ENCODE measurements around the gene ZFYVE19.
A peak's percentile ranks its signal among the peaks of the same experiment; 100 is the strongest.

ZFYVE19 gene

GRCh38 chr15:40807028-40807887, at the start of gene ZFYVE19, which contains the start of gene DNAJC17:
Gene ZFYVE19, plus strand, starts transcription at chr15:40807089. Its CDS starts 501 bp downstream, at chr15:40807590.
Gene DNAJC17, minus strand, starts transcription at chr15:40807473. Its CDS starts 27 bp downstream, at chr15:40807446.
- DNase-seq (ENCODE audit: low read depth): peak; percentile 98

- DNase-seq (ENCODE audit: low read depth): no peak
Observed at GRCh38 chr15:40759961-40760360, 46.9 kb upstream of the ZFYVE19 start.

GRCh38 chr15:40762919-40763800, 43.7 kb upstream of the ZFYVE19 start:
- DNase-seq (ENCODE audit: low read depth): peak; percentile 50

GRCh38 chr15:40763801-40764628, 42.9 kb upstream of the ZFYVE19 start, which contains the start of gene GCHFR:
Gene GCHFR, plus strand, starts transcription at chr15:40764068. Its CDS starts 113 bp downstream, at chr15:40764181.
- DNase-seq (ENCODE audit: low read depth): peak; percentile 69

- no peak for DNase-seq (ENCODE audit: low read depth)
Observed at GRCh38 chr15:40764629-40765103, 42.2 kb upstream of the ZFYVE19 start.

- no peak for DNase-seq (ENCODE audit: low read depth)
Observed at GRCh38 chr15:40766194-40766815, 40.6 kb upstream of the ZFYVE19 start.

GRCh38 chr15:40766906-40767837, 39.7 kb upstream of the ZFYVE19 start:
- peak; percentile 57 for DNase-seq (ENCODE audit: low read depth)

GRCh38 chr15:40767838-40768500, 38.9 kb upstream of the ZFYVE19 start:
- DNase-seq (ENCODE audit: low read depth): no peak

- no peak for DNase-seq (ENCODE audit: low read depth)
Observed at GRCh38 chr15:40768521-40769273, 38.2 kb upstream of the ZFYVE19 start.

GRCh38 chr15:40769274-40770146, 37.4 kb upstream of the ZFYVE19 start, which contains the start of gene C15orf62:
Gene C15orf62, plus strand, starts transcription at chr15:40769980. Its CDS starts 516 bp downstream, at chr15:40770496.
- peak; percentile 67 for DNase-seq (ENCODE audit: low read depth)

GRCh38 chr15:40770147-40770721, 36.7 kb upstream of the ZFYVE19 start:
- no peak for DNase-seq (ENCODE audit: low read depth)

- no peak for DNase-seq (ENCODE audit: low read depth)
Observed at GRCh38 chr15:40771242-40771641, 35.6 kb upstream of the ZFYVE19 start.

- DNase-seq (ENCODE audit: low read depth): no peak
Observed at GRCh38 chr15:40772014-40772413, 34.9 kb upstream of the ZFYVE19 start.

GRCh38 chr15:40773496-40773895, 33.4 kb upstream of the ZFYVE19 start:
- DNase-seq (ENCODE audit: low read depth): no peak

GRCh38 chr15:40773902-40774301, 33.0 kb upstream of the ZFYVE19 start:
- DNase-seq (ENCODE audit: low read depth): no peak

- no peak for DNase-seq (ENCODE audit: low read depth)
Observed at GRCh38 chr15:40775007-40775406, 31.9 kb upstream of the ZFYVE19 start.

Measured in ELR (cell line).